ENCODE results near the gene CSTPP1. TPM values are rescaled to one million over a fixed set of nuclear protein-coding genes. Genes with fewer than 3 reads are reported as not detected.

Gene CSTPP1
- polyA plus RNA-seq, 1 donor (not counting 4 experiments of a cell fraction or from before 2014, with no cell fraction given), result 20.0 TPM

DNA sequence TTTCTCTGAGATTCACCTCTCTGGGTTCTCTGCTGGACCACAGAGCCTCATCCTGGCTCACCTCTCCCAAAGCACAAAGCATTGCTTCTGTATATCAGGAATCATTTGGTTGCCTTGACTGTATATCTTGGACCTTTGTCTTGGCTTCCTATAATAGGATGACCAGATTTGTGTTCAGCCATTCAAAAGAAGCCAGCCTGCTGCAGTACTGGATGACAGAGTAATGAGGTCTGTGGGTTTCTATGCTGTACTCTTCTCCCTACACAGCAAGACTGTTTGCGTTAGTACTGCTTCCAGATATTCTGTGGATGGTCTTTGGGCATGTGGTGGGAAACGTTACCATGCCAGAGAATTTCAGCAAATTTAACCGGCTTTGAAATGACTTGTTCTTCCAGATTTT, 200.4 kb downstream of the CSTPP1 start:
- no peaks in the 10 kb centered on the region for H3K4me1 ChIP-seq (ENCODE audit: control insufficient read depth, extremely low read depth, insufficient read depth, low read length)
- H3K4me2 ChIP-seq (ENCODE audit: control insufficient read depth, extremely low read depth, insufficient read depth, low read depth, low read length), result no peak overlapping the region
- dilution Hi-C loops (cut with MboI; ENCODE audit: extremely low pct_ligation_motif_present, low sequenced_read_pairs), result no loop called here
- no peaks in the 10 kb centered on the region for H4K20me1 ChIP-seq (ENCODE audit: control insufficient read depth, extremely low read depth, insufficient read depth, low read length)
- H3K9me1 ChIP-seq (ENCODE audit: control insufficient read depth, extremely low read depth, insufficient read depth, low read length), result no peaks in the 10 kb centered on the region
- no peak overlapping the region for H2AFZ ChIP-seq (ENCODE audit: control insufficient read depth, low read length)
- H3K79me2 ChIP-seq (ENCODE audit: control insufficient read depth, insufficient read depth, low read length), result no peaks in the 10 kb centered on the region
- TF ChIP-seq EZH2 (IDR thresholded peaks at IDR 0.05; ENCODE audit: low read length), result no peak
- TF ChIP-seq, protein P1, sequence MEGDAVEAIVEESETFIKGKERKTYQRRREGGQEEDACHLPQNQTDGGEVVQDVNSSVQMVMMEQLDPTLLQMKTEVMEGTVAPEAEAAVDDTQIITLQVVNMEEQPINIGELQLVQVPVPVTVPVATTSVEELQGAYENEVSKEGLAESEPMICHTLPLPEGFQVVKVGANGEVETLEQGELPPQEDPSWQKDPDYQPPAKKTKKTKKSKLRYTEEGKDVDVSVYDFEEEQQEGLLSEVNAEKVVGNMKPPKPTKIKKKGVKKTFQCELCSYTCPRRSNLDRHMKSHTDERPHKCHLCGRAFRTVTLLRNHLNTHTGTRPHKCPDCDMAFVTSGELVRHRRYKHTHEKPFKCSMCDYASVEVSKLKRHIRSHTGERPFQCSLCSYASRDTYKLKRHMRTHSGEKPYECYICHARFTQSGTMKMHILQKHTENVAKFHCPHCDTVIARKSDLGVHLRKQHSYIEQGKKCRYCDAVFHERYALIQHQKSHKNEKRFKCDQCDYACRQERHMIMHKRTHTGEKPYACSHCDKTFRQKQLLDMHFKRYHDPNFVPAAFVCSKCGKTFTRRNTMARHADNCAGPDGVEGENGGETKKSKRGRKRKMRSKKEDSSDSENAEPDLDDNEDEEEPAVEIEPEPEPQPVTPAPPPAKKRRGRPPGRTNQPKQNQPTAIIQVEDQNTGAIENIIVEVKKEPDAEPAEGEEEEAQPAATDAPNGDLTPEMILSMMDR (optimal IDR thresholded peaks at IDR 0.05 in 1 of 3, IDR thresholded peaks at IDR 0.05 in 1 of 3, conservative IDR thresholded peaks at IDR 0.05 in 1 of 3; ENCODE audit: extremely low read depth in 1 of 3, insufficient read depth in 2 of 3, low read length in 3 of 3), result no peak
- peaks cover 0 to 7% of the 10 kb centered on the region in 2 experiments for H3K36me3 ChIP-seq (ENCODE audit: control insufficient read depth in 2 of 2, extremely low read depth in 1 of 2, insufficient read depth in 2 of 2, low read length in 2 of 2)
- FAIRE-seq, result no peak
- DNase-seq (ENCODE audit: low read depth, low spot score), result no peak
- H3K9ac ChIP-seq (ENCODE audit: control insufficient read depth, extremely low read depth, insufficient read depth, low read length), result no peak overlapping the region
- no peaks in the 10 kb centered on the region for H3K27me3 ChIP-seq (ENCODE audit: control insufficient read depth, extremely low read depth, insufficient read depth, low read length)
- no peak overlapping the region for H3K27ac ChIP-seq (ENCODE audit: control insufficient read depth, insufficient read depth, low read length)
- H3K4me3 ChIP-seq (ENCODE audit: control insufficient read depth in 2 of 3, extremely low read depth in 1 of 3, insufficient read depth in 2 of 3, low read depth in 1 of 3, low read length in 3 of 3), result no peak overlapping the region
- no peaks in the 10 kb centered on the region for H3K9me3 ChIP-seq (ENCODE audit: control insufficient read depth, low read depth, low read length)

DNA sequence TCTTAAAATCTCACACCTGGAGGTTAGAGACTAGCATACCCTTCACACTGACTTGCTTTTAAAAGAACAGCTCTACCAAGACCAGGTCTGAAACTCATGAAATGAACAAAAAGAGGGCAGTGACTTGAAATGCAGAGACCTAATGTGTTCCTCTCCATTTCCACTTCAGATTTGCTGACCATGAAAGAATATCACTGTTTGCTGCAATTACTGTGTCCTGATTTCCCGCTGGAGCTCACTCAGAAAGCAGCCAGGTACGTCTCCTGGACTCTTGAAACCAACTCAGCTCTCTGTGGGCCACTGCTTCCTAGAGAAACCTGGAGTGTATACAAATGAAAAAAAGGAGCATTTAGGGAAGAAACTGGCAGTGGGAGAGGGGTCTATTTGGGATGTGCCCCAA, 200.9 kb downstream of the CSTPP1 start:
- Histone ChIP-seq H3K4me3 (ENCODE audit: control insufficient read depth in 2 of 3, extremely low read depth in 1 of 3, insufficient read depth in 2 of 3, low read depth in 1 of 3, low read length in 3 of 3) (no peak overlapping the region), H3K27ac (ENCODE audit: control insufficient read depth, insufficient read depth, low read length) (no peak overlapping the region), H4K20me1 (ENCODE audit: control insufficient read depth, extremely low read depth, insufficient read depth, low read length) (no peaks in the 10 kb centered on the region), H3K79me2 (ENCODE audit: control insufficient read depth, insufficient read depth, low read length) (no peaks in the 10 kb centered on the region), H3K27me3 (ENCODE audit: control insufficient read depth, extremely low read depth, insufficient read depth, low read length) (no peaks in the 10 kb centered on the region), H3K9me1 (ENCODE audit: control insufficient read depth, extremely low read depth, insufficient read depth, low read length) (no peaks in the 10 kb centered on the region), H3K9ac (ENCODE audit: control insufficient read depth, extremely low read depth, insufficient read depth, low read length) (no peak overlapping the region), H3K36me3 (ENCODE audit: control insufficient read depth in 2 of 2, extremely low read depth in 1 of 2, insufficient read depth in 2 of 2, low read length in 2 of 2) (peaks cover 0 to 7% of the 10 kb centered on the region in 2 experiments), H3K9me3 (ENCODE audit: control insufficient read depth, low read depth, low read length) (no peaks in the 10 kb centered on the region), H2AFZ (ENCODE audit: control insufficient read depth, low read length) (no peak overlapping the region), H3K4me2 (ENCODE audit: control insufficient read depth, extremely low read depth, insufficient read depth, low read depth, low read length) (no peak overlapping the region), H3K4me1 (ENCODE audit: control insufficient read depth, extremely low read depth, insufficient read depth, low read length) (no peaks in the 10 kb centered on the region)
- FAIRE-seq (no peak), DNase-seq (ENCODE audit: low read depth, low spot score) (no peak)
- TF ChIP-seq, protein P1 (optimal IDR thresholded peaks at IDR 0.05 in 1 of 3, IDR thresholded peaks at IDR 0.05 in 1 of 3, conservative IDR thresholded peaks at IDR 0.05 in 1 of 3; ENCODE audit: extremely low read depth in 1 of 3, insufficient read depth in 2 of 3, low read length in 3 of 3), result no peak
- TF ChIP-seq EZH2 (IDR thresholded peaks at IDR 0.05; ENCODE audit: low read length), result no peak
- dilution Hi-C loops (cut with MboI; ENCODE audit: extremely low pct_ligation_motif_present, low sequenced_read_pairs), result no loop called here
